B cell (primary cell): ENCODE data around the gene SLC12A6. TPM values are rescaled to one million over a fixed set of nuclear protein-coding genes. Genes with fewer than 3 reads are reported as not detected.

Experiments used
- ATAC-seq: fragments of 200-7000 bp; cut with Tn5 transposase; one replicate; pipeline ENCODE4 v1.10.0; 2021; ENCODE audit warnings: low read depth, mild to moderate bottlenecking, moderate number of reproducible peaks, moderate library complexity
- CTCF ChIA-PET: fragments of 350-600 bp; sonication (Branson Sonifier 250); formaldehyde crosslinking; loops from one replicate; lab custom pipeline; 2021; ENCODE audit warnings: antibody characterized with exemption, inconsistent platforms; lab: Charles Lee
- POLR2A ChIA-PET: fragments of 350-600 bp; sonication (Branson Sonifier 250); formaldehyde crosslinking; loops from one replicate; lab custom pipeline; 2021; ENCODE audit warnings: antibody characterized with exemption; lab: Charles Lee
- DNase-seq: peaks from one replicate; pipeline ENCODE4 v3.0.0; 2013
- H2AFZ ChIP-seq: 2 replicates; pipeline ENCODE4 v1.6.1; 2012; ENCODE audit warnings: mild to moderate bottlenecking, low read depth, low read length; ENCODE audit not compliant: insufficient read depth, poor library complexity, severe bottlenecking
- H3K27ac ChIP-seq, 2 donors: 1 replicate in 1 of 2; 2 replicates in 1 of 2; pipeline ENCODE4 v1.5.1; 2012 to 2013; ENCODE audit warnings: low read length in 2 of 2, mild to moderate bottlenecking in 2 of 2, moderate library complexity in 1 of 2
- H3K27me3 ChIP-seq, 4 experiments: fragments of 200-600 bp in 1 of 4; sonication (generic) in 1 of 4; replicated peaks in 1 of 4; 1 replicate in 2 of 4; 2 replicates in 2 of 4; pipeline versions ENCODE4 v1.6.1 to v1.7.0; 2013 to 2016; ENCODE audit warnings: low read length in 3 of 4, mild to moderate bottlenecking in 2 of 4, mixed read lengths in 1 of 4, moderate library complexity in 1 of 4; ENCODE audit not compliant: insufficient read depth in 4 of 4, control insufficient read depth in 3 of 4; ENCODE audit errors: control extremely low read depth in 1 of 4
- H3K36me3 ChIP-seq, 2 experiments: replicated peaks in 1 of 2; 1 replicate in 1 of 2; 2 replicates in 1 of 2; pipeline versions ENCODE4 v1.6.1 to v1.7.1; 2013; ENCODE audit warnings: low read length in 1 of 2; ENCODE audit not compliant: insufficient read depth in 2 of 2, control insufficient read depth in 1 of 2; ENCODE audit errors: control extremely low read depth in 1 of 2, extremely low read depth in 1 of 2
- H3K4me1 ChIP-seq, 2 donors: fragments of 200-600 bp in 1 of 2; sonication (generic) in 1 of 2; 1 replicate in 1 of 2; 2 replicates in 1 of 2; pipeline versions ENCODE4 v1.5.1 to v1.6.1; 2013 to 2017; ENCODE audit warnings: low read length in 2 of 2; ENCODE audit not compliant: control insufficient read depth in 2 of 2, insufficient read depth in 2 of 2
- H3K4me2 ChIP-seq: replicated peaks from 2 replicates; pipeline ENCODE3; 2012; ENCODE audit warnings: mild to moderate bottlenecking, low read depth, low read length; ENCODE audit not compliant: poor library complexity, severe bottlenecking
- H3K4me3 ChIP-seq, 5 experiments: fragments of 200-600 bp in 1 of 5; sonication (generic) in 1 of 5; 1 replicate in 3 of 5; 2 replicates in 2 of 5; pipeline versions ENCODE4 v1.5.1 to v1.7.0; 2011 to 2016; ENCODE audit warnings: low read length in 4 of 5, mild to moderate bottlenecking in 4 of 5, low read depth in 2 of 5, control low read depth in 1 of 5, moderate library complexity in 1 of 5; ENCODE audit not compliant: insufficient read depth in 1 of 5; ENCODE audit errors: control extremely low read depth in 1 of 5, extremely low read depth in 1 of 5
- H3K79me2 ChIP-seq: fragments of 200-600 bp; sonication (generic); one replicate; pipeline ENCODE4 v1.6.0; 2016; ENCODE audit warnings: low read length; ENCODE audit not compliant: control insufficient read depth, insufficient read depth
- H3K9ac ChIP-seq: fragments of 200-600 bp; sonication (generic); 2 replicates; pipeline ENCODE4 v1.6.1; 2017; ENCODE audit warnings: mild to moderate bottlenecking, low read length, moderate library complexity
- H3K9me3 ChIP-seq, 3 donors: one replicate each; pipeline versions ENCODE4 v1.6.1 to v1.7.1; 2013; ENCODE audit warnings: low read length in 2 of 3; ENCODE audit not compliant: control insufficient read depth in 2 of 3, insufficient read depth in 1 of 3; ENCODE audit errors: control extremely low read depth in 1 of 3
- H4K20me1 ChIP-seq: 2 replicates; pipeline ENCODE4 v1.6.0; 2012; ENCODE audit warnings: mild to moderate bottlenecking, low read length; ENCODE audit not compliant: insufficient read depth, control insufficient read depth, poor library complexity, severe bottlenecking
- H3K27ac Mint-ChIP-seq: one replicate; pipeline ENCODE4 v1.8.0; 2021; ENCODE audit warnings: mixed read lengths
- H3K27me3 Mint-ChIP-seq: one replicate; pipeline ENCODE4 v1.8.0; 2021; ENCODE audit warnings: mixed read lengths
- H3K4me1 Mint-ChIP-seq: one replicate; pipeline ENCODE4 v1.8.0; 2021; ENCODE audit warnings: mixed read lengths
- H3K4me3 Mint-ChIP-seq: one replicate; pipeline ENCODE4 v1.8.0; 2021; ENCODE audit warnings: mixed read lengths
- H3K9me3 Mint-ChIP-seq: one replicate; pipeline ENCODE4 v1.8.0; 2022; ENCODE audit warnings: mixed read lengths; ENCODE audit not compliant: insufficient read depth
- EZH2 ChIP-seq: IDR thresholded peaks from 2 replicates; pipeline ENCODE4 v1.6.1; 2012; ENCODE audit warnings: borderline replicate concordance, low read depth, mild to moderate bottlenecking, moderate library complexity, low read length; ENCODE audit not compliant: insufficient read depth, poor library complexity, severe bottlenecking
- WGBS: methylation state at CpG from one replicate; pipeline ENCODE4 v1.1.5; 2013; ENCODE audit warnings: missing lambda C conversion rate; ENCODE audit not compliant: insufficient coverage; 5-methylcytosine and 5-hydroxymethylcytosine counted together
- intact Hi-C: fragments of 100-400 bp; cut with micrococcal nuclease; formaldehyde crosslinking; loops from one replicate; pipeline ENCODE4 v1.10.0; 2022
- polyA plus RNA-seq: library from polyadenylated mRNA; depleted of rRNA; stranded (reverse); fragments of >200 nt; gene quantifications from 2 replicates; pipeline ENCODE4 v1.2.3, GENCODE V29; 2012
- total RNA-seq, 2 donors: library from RNA; stranded (reverse); fragments of 120-200 nt in 1 of 2; gene quantifications; 1 replicate in 1 of 2; 2 replicates in 1 of 2; pipeline versions ENCODE4 v1.2.3 to v1.2.4, GENCODE V29; 2013 to 2022
- TF ChIP-seq, protein P1 (sequence below): fragments of 200-600 bp; IDR thresholded peaks from one replicate; pipeline ENCODE4 v1.8.0; 2022; ENCODE audit warnings: antibody characterized with exemption, mild to moderate bottlenecking

SLC12A6 gene
- total and polyA plus RNA-seq, 2 donors (not counting 1 experiment from before 2014, with no cell fraction given), result 75.8 to 141 TPM

GRCh38 chr15:34362047-34362773 lies 24.6 kb upstream of the SLC12A6 start:
- Mint-ChIP-seq H3K27ac (no peak overlapping the region), H3K4me1 (peaks cover 18% of the 10 kb centered on the region), H3K9me3 (no peaks in the 10 kb centered on the region), H3K27me3 (no peaks in the 10 kb centered on the region), H3K4me3 (no peak overlapping the region)
- Histone ChIP-seq H3K4me2 (no peak overlapping the region), H3K9ac (no peak overlapping the region), H3K36me3 (peaks cover 0 to 22% of the 10 kb centered on the region in 2 experiments), H2AFZ (no peak overlapping the region), H3K9me3 (no peaks in the 10 kb centered on the region), H4K20me1 (peaks cover 15% of the 10 kb centered on the region), H3K27ac (no peak overlapping the region), H3K79me2 (peaks cover 18% of the 10 kb centered on the region), H3K4me3 (no peak overlapping the region), H3K27me3 (no peaks in the 10 kb centered on the region), H3K4me1 (peaks cover 9 to 12% of the 10 kb centered on the region in 2 donors)
- WGBS, result 88% methylated on average over 4 of the region's 10 CpGs
- ChIA-PET CTCF (interaction anchor here (1.6 kb wide), 1 partner anchor 120 kb away, joined by 3 read pairs; no protein-coding TSS in a partner anchor), POLR2A (no interaction called here)
- intact Hi-C loops, result no loop called here
- no peak for TF ChIP-seq EZH2
- TF ChIP-seq, protein P1, sequence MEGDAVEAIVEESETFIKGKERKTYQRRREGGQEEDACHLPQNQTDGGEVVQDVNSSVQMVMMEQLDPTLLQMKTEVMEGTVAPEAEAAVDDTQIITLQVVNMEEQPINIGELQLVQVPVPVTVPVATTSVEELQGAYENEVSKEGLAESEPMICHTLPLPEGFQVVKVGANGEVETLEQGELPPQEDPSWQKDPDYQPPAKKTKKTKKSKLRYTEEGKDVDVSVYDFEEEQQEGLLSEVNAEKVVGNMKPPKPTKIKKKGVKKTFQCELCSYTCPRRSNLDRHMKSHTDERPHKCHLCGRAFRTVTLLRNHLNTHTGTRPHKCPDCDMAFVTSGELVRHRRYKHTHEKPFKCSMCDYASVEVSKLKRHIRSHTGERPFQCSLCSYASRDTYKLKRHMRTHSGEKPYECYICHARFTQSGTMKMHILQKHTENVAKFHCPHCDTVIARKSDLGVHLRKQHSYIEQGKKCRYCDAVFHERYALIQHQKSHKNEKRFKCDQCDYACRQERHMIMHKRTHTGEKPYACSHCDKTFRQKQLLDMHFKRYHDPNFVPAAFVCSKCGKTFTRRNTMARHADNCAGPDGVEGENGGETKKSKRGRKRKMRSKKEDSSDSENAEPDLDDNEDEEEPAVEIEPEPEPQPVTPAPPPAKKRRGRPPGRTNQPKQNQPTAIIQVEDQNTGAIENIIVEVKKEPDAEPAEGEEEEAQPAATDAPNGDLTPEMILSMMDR, result no peak
- ATAC-seq (no peak), DNase-seq (no peak)

DNA sequence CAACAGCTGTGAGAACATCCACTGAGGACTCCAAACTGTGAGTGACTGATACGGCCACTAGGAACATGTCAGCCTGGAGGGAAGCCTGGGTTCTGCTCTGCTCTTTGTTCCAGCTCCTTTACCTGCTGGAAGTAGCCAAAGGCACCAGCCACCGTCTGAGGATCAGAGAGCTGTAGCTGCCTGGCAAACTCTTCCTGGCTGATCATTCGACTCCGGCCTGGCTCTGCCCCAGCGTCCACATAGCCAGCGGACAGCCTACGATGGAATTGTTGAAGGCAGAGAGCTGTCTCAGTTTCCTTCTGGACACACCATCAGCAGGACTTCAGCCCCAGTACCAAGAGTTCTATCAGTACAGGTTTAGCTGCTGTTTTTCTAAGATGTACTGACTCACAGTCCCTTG lies 23.7 kb upstream of the SLC12A6 start:
- Histone ChIP-seq H3K4me1 (peaks cover 9 to 12% of the 10 kb centered on the region in 2 donors), H3K9ac (no peak overlapping the region), H3K79me2 (peaks cover 17% of the 10 kb centered on the region), H3K36me3 (peaks cover 0 to 22% of the 10 kb centered on the region in 2 experiments), H4K20me1 (peaks cover 15% of the 10 kb centered on the region), H3K9me3 (no peaks in the 10 kb centered on the region), H3K4me3 (no peak overlapping the region), H2AFZ (no peak overlapping the region), H3K27ac (no peak overlapping the region), H3K4me2 (no peak overlapping the region), H3K27me3 (no peaks in the 10 kb centered on the region)
- no peaks in the 10 kb centered on the region for H3K9me3 Mint-ChIP-seq
- H3K4me3 Mint-ChIP-seq, result no peak overlapping the region
- ATAC-seq (no peak), DNase-seq (no peak)
- H3K4me1 Mint-ChIP-seq, result peaks cover 14% of the 10 kb centered on the region
- TF ChIP-seq, protein P1, result no peak
- TF ChIP-seq EZH2, result no peak
- H3K27me3 Mint-ChIP-seq, result no peaks in the 10 kb centered on the region
- 93% methylated on average over 7 of the region's 7 CpGs for WGBS
- H3K27ac Mint-ChIP-seq, result no peak overlapping the region
- intact Hi-C loops, result no loop called here
- CTCF ChIA-PET, result interaction anchor here (1.6 kb wide), 1 partner anchor 119 kb away, joined by 3 read pairs; no protein-coding TSS in a partner anchor
- POLR2A ChIA-PET, result interaction anchor here (0.6 kb wide), 1 partner anchor 28 kb away, joined by 9 read pairs; no protein-coding TSS in a partner anchor
